Right lung (tissue), 5 donors: Measurements from ENCODE around the gene KRT85. TPM values are rescaled to one million over a fixed set of nuclear protein-coding genes. Genes with fewer than 3 reads are reported as not detected.
"Not testable (repeated sequence)": the region's sequence is repeated elsewhere in the genome, so short reads cannot be mapped to it uniquely, and the experiment has no call there.

ENCODE experiments used
- DNase-seq, 2 donors: peaks; one replicate each; pipeline ENCODE4 v3.0.0-alpha.2; 2013
- polyA plus RNA-seq, 5 donors: library from polyadenylated mRNA; unstranded; fragments of 120-200 nt; gene quantifications; one replicate each; pipeline versions ENCODE4 v1.2.1 to v1.2.3, GENCODE V29; 2013; ENCODE audit warnings: inconsistent platforms in 1 of 5, low replicate concordance in 1 of 5; ENCODE audit not compliant: insufficient read length in 5 of 5, insufficient read depth in 1 of 5

KRT85 gene
- polyA plus RNA-seq, 5 donors, result 0.06 TPM; not detected in 4

- peak; percentile 40 to 52 for DNase-seq
Observed at GRCh38 chr12:52327052-52327829, 40.0 kb downstream of the KRT85 start.

- DNase-seq, result no peak
Observed at GRCh38 chr12:52324153-52324444, 43.2 kb downstream of the KRT85 start.

GRCh38 chr12:52323416-52324152 lies 43.7 kb downstream of the KRT85 start:
- no peak for DNase-seq

GRCh38 chr12:52323001-52323400 lies 44.3 kb downstream of the KRT85 start:
- DNase-seq, result no peak

- DNase-seq, result no peak
Observed at GRCh38 chr12:52322069-52322468, 45.2 kb downstream of the KRT85 start.

- no peak for DNase-seq
Observed at GRCh38 chr12:52321418-52321817, 45.9 kb downstream of the KRT85 start.

DNA sequence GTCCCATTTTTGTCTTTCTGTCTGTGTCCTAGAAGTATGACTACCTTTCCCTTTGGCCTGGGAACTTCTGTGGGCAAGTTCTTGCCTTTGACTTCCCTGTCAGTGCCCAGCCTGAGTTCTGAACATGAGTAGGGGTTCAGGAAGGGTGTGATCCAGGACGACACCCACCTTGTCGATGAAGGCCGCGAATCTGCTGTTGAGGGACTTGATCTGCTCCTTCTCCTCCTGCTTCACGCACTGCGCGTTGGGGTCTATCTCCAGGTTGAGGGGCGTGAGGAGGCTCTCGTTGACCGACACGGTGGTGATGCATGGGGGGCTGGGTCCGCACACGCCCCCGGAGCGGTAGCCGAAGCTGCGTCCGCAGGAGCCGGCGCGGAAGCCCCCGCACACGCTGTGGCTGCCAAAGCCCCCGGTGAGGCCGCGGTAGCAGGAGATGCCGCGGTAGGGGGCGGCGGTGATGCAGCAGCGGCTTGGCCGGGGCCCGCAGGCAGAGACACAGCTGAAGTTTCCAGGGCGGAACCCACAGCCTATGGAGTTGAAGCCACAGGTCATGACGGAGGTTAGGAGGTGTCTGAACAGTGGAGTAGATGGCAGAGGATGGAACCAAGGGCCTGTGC lies 46.4 kb downstream of the KRT85 start, which contains the start of gene KRT83:
TSS of gene KRT83 (minus strand) at position 615 of the 617 bp plus-strand sequence. CDS start at position 552, 63 bp downstream.
- DNase-seq, result no peak

GRCh38 chr12:52319097-52319496 lies 48.2 kb downstream of the KRT85 start:
- no peak for DNase-seq

DNA sequence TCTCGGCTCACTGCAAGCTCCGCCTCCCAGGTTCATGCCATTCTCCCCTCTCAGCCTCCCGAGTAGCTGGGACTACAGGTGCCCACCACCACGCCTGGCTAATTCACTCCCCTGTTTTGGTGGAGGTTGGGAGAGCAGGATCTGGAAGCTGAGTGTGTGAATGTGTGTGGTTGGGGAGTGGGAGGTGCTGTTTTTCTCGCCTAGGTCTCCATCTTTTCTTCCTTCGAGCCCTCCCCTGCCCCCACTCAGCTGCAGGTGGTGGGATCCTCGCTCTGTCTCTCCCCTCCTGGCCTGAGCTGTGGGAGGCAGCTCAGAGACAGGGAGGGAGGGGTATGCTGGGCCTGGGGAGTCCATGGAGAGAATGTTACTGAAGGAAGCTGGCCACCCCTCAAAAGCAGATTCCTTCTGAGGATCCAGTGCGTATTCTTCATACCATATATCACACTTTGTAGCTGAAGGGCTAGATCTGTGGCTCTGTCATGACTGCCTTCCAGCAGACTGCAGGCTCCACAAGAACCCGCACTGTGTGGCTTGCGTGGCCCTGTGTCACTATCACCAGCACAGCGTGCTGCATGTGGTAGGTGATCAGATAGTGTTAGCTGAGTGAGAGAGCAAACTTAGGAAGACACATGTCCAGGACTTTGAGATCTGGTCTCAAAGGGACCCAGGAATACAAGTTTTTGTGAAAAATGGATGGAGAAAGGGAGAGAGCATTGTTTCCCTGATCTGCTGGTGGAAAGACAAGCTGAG lies 48.9 kb downstream of the KRT85 start:
- no peak for DNase-seq

DNA sequence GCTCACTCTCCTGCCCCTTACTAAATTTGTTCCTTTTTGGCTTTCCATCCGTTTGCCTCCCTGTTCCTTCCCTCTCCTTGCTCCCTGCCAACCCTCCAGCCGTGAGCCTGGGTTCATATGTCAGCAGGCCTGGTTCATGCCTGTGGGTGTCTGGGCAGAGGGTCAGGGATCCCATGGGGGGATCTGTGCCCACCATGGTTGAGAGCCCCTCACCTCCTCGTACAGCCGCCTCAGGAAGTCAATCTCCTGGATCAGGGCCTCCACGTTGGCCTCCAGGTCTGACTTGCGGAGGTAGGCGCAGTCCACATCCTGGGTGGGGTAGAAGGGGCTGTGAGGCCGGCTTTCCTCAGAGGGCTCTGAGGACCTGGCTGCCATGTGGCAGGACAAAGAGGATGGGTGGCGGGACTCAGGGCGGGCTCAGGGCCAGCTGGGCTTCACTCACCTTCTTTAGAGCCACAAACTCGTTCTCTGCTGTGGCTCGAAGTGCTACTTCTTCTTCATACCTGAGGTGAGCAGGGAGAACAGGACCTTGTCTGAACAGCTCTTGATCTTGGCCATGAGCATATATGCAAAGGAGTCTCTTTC lies 49.7 kb downstream of the KRT85 start:
- no peak for DNase-seq

DNA sequence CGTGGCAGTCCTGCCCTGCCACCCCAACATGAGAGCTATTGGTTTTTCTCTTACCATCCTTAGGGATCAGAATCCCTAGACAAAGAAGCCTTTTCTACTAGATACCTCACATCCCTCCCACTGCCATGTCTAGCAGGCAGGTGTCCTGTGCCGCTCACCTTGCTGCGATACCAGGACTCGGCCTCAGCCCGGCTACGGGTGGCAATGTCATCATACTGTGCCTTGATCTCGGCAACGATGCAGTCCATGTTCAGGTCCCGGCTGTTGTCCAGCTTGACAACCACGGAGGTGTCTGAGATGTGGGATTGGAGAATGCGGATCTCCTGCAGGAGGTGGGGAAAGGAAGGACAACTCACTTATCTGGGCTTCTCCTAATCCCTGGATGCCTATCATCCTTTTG lies 50.6 kb downstream of the KRT85 start:
- DNase-seq, result no peak

DNA sequence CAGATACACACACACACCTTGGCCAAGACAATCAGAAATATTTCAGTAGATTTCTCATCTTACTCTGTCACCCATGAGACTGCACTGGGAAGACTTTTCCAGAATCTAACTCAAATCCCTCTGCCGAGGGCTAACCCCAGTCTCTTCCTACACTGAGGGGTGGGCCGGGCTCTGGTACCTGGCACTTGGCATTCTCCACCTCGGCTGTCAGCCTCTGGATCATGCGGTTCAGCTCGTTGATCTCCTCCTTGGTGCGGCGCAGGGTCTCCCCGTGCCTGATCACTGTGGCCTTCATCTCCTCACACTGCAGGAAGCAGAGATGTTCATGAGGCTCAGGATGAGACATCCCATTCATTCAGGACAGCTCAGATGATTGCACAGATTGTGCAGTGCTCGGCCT lies 51.0 kb downstream of the KRT85 start:
- DNase-seq, result no peak

DNA sequence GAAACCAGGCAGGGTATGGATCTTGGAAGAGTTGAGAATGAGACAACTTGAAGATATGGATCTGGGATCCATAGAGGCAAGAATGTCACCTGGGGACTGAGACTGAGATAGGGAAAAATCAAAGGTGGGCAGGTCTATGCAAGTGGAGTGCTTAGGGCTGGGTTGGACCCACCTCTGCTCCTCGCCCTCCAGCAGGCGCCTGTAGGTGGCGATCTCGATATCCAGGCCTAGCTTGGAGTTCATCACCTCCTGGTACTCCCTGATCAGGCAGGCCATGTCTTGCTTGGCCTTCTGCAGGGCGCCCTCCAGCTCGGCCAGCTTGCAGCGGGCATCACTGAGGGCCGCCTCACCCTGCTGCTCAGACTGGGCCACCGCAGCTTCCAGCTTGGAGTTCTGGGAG lies 51.6 kb downstream of the KRT85 start:
- DNase-seq, result not testable (repeated sequence)

- no peak for DNase-seq
Observed at GRCh38 chr12:52314511-52314910, 52.8 kb downstream of the KRT85 start.

- DNase-seq, result no peak
Observed at GRCh38 chr12:52313926-52314325, 53.4 kb downstream of the KRT85 start.

- no peak for DNase-seq
Observed at GRCh38 chr12:52313461-52313860, 53.8 kb downstream of the KRT85 start.

DNA sequence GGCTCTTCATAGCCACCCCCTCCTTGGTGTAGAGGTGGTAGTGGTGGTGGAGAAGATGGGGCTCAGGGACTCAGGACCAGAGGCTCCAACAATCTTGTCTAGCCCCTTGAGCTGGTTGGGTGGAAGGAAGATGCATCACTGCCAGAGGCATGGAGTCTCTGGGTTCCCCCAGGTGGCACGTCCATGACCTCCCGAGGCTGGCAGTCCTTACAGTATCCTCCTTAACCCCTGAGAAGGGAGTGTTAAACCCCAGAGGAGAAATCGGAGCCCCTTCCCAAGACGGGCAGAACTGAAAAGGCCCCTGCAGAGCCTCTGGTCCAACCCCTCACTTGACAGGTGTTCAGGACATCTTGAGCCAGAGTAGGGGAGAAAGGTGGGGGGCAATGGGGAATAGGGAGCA lies 55.2 kb downstream of the KRT85 start:
- no peak for DNase-seq

GRCh38 chr12:52311285-52311648 lies 56.0 kb downstream of the KRT85 start:
- no peak for DNase-seq

DNA sequence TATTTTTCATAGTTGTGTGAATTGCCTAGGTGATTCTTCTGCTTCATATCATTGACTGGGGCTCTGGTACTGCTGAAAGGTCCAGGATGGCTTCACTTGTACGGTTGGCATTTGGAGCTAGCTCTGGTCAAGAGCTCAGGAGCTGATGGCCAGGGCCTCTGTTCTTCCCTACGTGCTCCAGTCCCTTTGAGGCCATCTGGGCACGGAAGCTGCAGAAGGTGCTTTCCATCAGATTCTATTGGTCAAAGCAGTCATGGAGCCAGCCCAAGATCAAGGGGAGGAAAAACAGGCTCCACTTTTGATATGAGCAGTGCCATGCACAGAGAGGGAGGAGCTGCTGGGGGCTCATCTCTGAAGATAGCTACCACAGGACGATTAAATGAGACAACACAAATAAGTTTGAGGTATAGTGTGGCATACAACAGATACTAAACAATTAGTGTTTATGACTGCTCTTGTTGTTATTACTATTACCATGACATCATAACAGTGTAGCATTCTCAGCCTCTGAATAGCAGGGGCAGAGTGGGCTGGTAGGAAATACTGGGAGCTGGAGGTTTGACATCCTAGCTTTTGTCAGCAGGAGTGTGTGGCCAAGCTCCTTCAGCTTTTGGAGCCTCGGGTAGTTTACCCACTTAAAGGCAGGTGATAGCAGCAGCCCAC lies 56.5 kb downstream of the KRT85 start:
- no peak for DNase-seq
